Lung (tissue), 12 donors: ENCODE results near the gene TP53BP1. TPM values are rescaled to one million over a fixed set of nuclear protein-coding genes. Genes with fewer than 3 reads are reported as not detected.

Experiments used
- ATAC-seq: fragments of 200-7000 bp; cut with Tn5 transposase; one replicate; pipeline ENCODE4 v1.9.1; 2020; ENCODE audit warnings: moderate number of reproducible peaks; ENCODE audit not compliant: insufficient read depth, low FRiP score
- DNase-seq, 3 donors: peaks; one replicate each; pipeline ENCODE4 v3.0.0-alpha.2; 2013 to 2017
- H3K27ac ChIP-seq, 2 donors: one replicate each; pipeline ENCODE4 v1.5.1; 2013; ENCODE audit warnings: mild to moderate bottlenecking in 2 of 2, moderate library complexity in 2 of 2, control low read depth in 1 of 2, inconsistent platforms in 1 of 2, low read depth in 1 of 2, low read length in 1 of 2
- H3K27me3 ChIP-seq, 3 donors: one replicate each; pipeline ENCODE4 v1.5.1; 2013; ENCODE audit warnings: low read length in 2 of 3; ENCODE audit not compliant: control insufficient read depth in 3 of 3, insufficient read depth in 3 of 3
- H3K36me3 ChIP-seq, 4 donors: one replicate each; pipeline ENCODE4 v1.5.1; 2013; ENCODE audit warnings: low read length in 4 of 4, mild to moderate bottlenecking in 1 of 4, moderate library complexity in 1 of 4; ENCODE audit not compliant: control insufficient read depth in 4 of 4, insufficient read depth in 4 of 4
- H3K4me1 ChIP-seq, 5 donors: one replicate each; pipeline ENCODE4 v1.5.1; 2013; ENCODE audit warnings: low read length in 5 of 5, mild to moderate bottlenecking in 2 of 5, moderate library complexity in 1 of 5; ENCODE audit not compliant: control insufficient read depth in 5 of 5, insufficient read depth in 5 of 5
- H3K4me3 ChIP-seq: one replicate; pipeline ENCODE4 v1.5.1; 2013; ENCODE audit warnings: mild to moderate bottlenecking, control low read depth, moderate library complexity
- H3K9ac ChIP-seq, 2 donors: one replicate each; pipeline ENCODE4 v1.5.1; 2013; ENCODE audit warnings: low read length in 2 of 2, control low read depth in 1 of 2; ENCODE audit not compliant: insufficient read depth in 1 of 2
- H3K9me3 ChIP-seq, 4 donors: one replicate each; pipeline ENCODE4 v1.5.1; 2013; ENCODE audit warnings: low read length in 3 of 4, mild to moderate bottlenecking in 1 of 4, moderate library complexity in 1 of 4; ENCODE audit not compliant: control insufficient read depth in 4 of 4, insufficient read depth in 3 of 4
- CTCF ChIP-seq: IDR thresholded peaks from 2 replicates; pipeline ENCODE4 v1.5.1; 2012; ENCODE audit warnings: mild to moderate bottlenecking; ENCODE audit errors: control extremely low read depth, extremely low read depth
- WGBS, 2 donors: extraction: QIAGEN DNeasy Blood & Tissue Kit; methylation state at CpG; one replicate each; pipeline ENCODE4 v1.1.7; 2013; 5-methylcytosine and 5-hydroxymethylcytosine counted together
- polyA plus RNA-seq, 2 donors: library from polyadenylated mRNA; stranded (reverse); fragments of 200-250 nt; gene quantifications; one replicate each; pipeline ENCODE4 v1.2.1, GENCODE V29; 2013
- total RNA-seq, 2 donors: library from RNA; depleted of rRNA in 1 of 2; stranded (reverse); fragments of >200 nt in 1 of 2; gene quantifications; one replicate each; pipeline ENCODE4 v1.2.1, GENCODE V29; 2014 to 2021
- donor health status: control.
- donor health status: control.
- donor health status: Bipolar disorder and iron deficiency.
- donor health status: healthy.
- donor health status: DM: yes; HTN: yes; CAD: no.

The TP53BP1 gene
- total and polyA plus RNA-seq, 4 donors: 8.9 to 97.4 (median 23.7) TPM

- Histone ChIP-seq H3K27ac (no peak overlapping the region), H3K27me3 (no peaks in the 10 kb centered on the region), H3K4me3 (no peak overlapping the region), H3K9me3 (no peaks in the 10 kb centered on the region), H3K36me3 (peaks cover 5 to 8% (median 7%) of the 10 kb centered on the region in 4 donors), H3K4me1 (peaks cover 0 to 9% (median 2%) of the 10 kb centered on the region in 5 donors), H3K9ac (no peak overlapping the region)
- no peak for TF ChIP-seq CTCF
- 86 to 87% methylated on average over 13 of the region's 13 CpGs for WGBS, 2 donors
- DNase-seq (peak in 1 of 3 donors; percentile 10), ATAC-seq (no peak)
These were observed 116.8 kb downstream of the TP53BP1 start for GRCh38 chr15:43376017-43376705.

DNA sequence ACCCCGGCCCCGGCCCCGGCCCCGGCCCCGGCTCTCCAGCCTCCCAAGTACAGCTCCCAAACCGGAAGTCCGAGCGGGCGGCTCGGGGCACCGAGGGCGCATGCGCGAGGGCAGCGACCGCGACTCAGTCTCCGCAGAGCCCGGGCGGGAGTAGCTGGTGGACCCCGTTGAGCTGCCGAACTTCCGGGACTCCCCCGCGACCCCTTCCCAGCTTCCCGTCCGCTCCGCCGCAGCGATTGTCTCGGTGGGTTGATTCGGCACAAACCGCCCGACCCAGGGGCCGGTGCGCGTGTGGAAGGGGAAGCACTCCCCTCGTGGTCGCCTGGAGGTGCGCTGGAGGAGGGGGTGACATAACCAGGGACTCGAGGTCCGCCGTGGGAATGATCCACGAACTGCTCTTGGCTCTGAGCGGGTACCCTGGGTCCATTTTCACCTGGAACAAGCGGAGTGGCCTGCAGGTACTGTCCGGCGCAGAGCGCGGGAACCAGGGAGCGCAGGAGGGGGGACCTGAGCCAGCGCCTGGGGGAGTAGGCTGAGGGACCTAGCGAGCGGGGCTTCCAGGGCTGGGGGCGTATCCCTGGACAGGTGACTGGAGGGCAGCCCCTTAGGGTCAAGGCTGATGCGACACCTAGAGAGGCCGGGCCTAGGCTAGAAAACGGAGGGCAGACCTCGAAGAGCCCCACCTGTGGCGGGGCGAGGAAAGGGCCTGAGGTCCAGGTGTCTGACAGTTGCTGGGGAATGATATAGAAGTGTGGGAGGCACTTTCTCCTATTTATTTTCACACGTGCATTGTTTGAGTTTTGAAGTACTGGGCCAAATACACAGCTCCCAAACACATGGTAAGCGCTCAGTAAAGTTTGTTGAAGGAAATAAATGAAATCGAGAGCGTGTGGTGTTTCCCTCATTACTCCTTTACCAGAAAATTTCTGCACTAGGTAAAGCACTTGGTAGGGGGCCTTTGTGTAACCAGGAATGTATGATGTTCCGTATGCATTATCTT, 121.7 kb downstream of the TP53BP1 start, which contains the start of the genes TUBGCP4 and ZSCAN29:
Gene TUBGCP4, plus strand, starts transcription at position 127 of the 1,000 bp plus-strand sequence. Its CDS starts 254 bp downstream, at position 381.
Gene ZSCAN29, minus strand, starts transcription at position 69 of the 1,000 bp plus-strand sequence. CDS start 1,130 bp downstream, outside the sequence.
- H3K36me3 ChIP-seq: peaks cover 7 to 24% (median 15%) of the 10 kb centered on the region in 4 donors
- H3K27ac ChIP-seq: peak within 1 kb of the TSS; percentile 56 to 76
- peak within 1 kb of the TSS; percentile 49 to 80 for H3K9ac ChIP-seq
- H3K27me3 ChIP-seq: no peaks in the 10 kb centered on the region
- 2 to 3% methylated on average over 63 to 66 of the region's 66 CpGs for WGBS, 2 donors
- no peak for TF ChIP-seq CTCF
- peak within 1 kb of the TSS; percentile 89 for H3K4me3 ChIP-seq
- peaks cover 0 to 6% (median 3%) of the 10 kb centered on the region in 4 donors for H3K9me3 ChIP-seq
- peaks cover 3 to 22% (median 13%) of the 10 kb centered on the region in 5 donors for H3K4me1 ChIP-seq
- peak; percentile 88 to 91 (median 90) for DNase-seq
- ATAC-seq: peak; percentile 96

GRCh38 chr15:43370310-43370974, 122.5 kb downstream of the TP53BP1 start:
- Histone ChIP-seq H3K4me1 (peaks cover 3 to 22% (median 11%) of the 10 kb centered on the region in 5 donors), H3K4me3 (peak overlapping the region; percentile 68), H3K27me3 (no peaks in the 10 kb centered on the region), H3K9ac (peak overlapping the region; percentile 49 to 80), H3K9me3 (peaks cover 0 to 7% (median 5%) of the 10 kb centered on the region in 4 donors), H3K36me3 (peaks cover 11 to 31% (median 20%) of the 10 kb centered on the region in 4 donors), H3K27ac (peak overlapping the region; percentile 27 to 56)
- WGBS, 2 donors: 2% methylated on average over 43 to 45 of the region's 45 CpGs
- DNase-seq (peak; percentile 67 to 78 (median 77)), ATAC-seq (peak; percentile 48)
- TF ChIP-seq CTCF: no peak
